KMS-11 (cell line): Measurements from ENCODE around the gene SPDYE2B.
"Not testable (repeated sequence)": the region's sequence is repeated elsewhere in the genome, so short reads cannot be mapped to it uniquely, and the experiment has no call there.

Experiments used
- H2AFZ ChIP-seq: fragments of 200-600 bp; sonication (generic); 2 replicates; pipeline ENCODE4 v1.6.1; 2016; ENCODE audit warnings: antibody characterized with exemption, mixed run types, low read depth
- H3K27ac ChIP-seq: fragments of 200-600 bp; sonication (generic); 2 replicates; pipeline ENCODE4 v1.6.1; 2016; ENCODE audit warnings: mild to moderate bottlenecking, mixed run types
- H3K27me3 ChIP-seq: fragments of 200-600 bp; sonication (generic); 2 replicates; pipeline ENCODE4 v1.6.1; 2017; ENCODE audit warnings: mild to moderate bottlenecking, low read depth, mixed run types, moderate library complexity; ENCODE audit not compliant: insufficient read depth
- H3K36me3 ChIP-seq: fragments of 200-600 bp; sonication (generic); 2 replicates; pipeline ENCODE4 v1.6.1; 2017; ENCODE audit warnings: mild to moderate bottlenecking, mixed run types; ENCODE audit not compliant: insufficient read depth
- H3K4me1 ChIP-seq: fragments of 200-600 bp; sonication (generic); 2 replicates; pipeline ENCODE4 v1.6.1; 2016; ENCODE audit warnings: mild to moderate bottlenecking, low read depth, mixed run types; ENCODE audit not compliant: poor library complexity, severe bottlenecking
- H3K4me2 ChIP-seq: fragments of 200-600 bp; sonication (generic); 2 replicates; pipeline ENCODE4 v1.7.0; 2016; ENCODE audit warnings: mild to moderate bottlenecking, mixed run types
- H3K4me3 ChIP-seq: fragments of 200-600 bp; sonication (generic); IDR thresholded peaks from 2 replicates; pipeline ENCODE4 v1.6.1; 2017; ENCODE audit warnings: low read depth, low read length, mixed read lengths; ENCODE audit not compliant: insufficient read depth
- H3K79me2 ChIP-seq: fragments of 200-600 bp; sonication (generic); 2 replicates; pipeline ENCODE4 v1.6.1; 2016; ENCODE audit warnings: low read depth, mixed run types; ENCODE audit not compliant: insufficient read depth
- H3K9ac ChIP-seq: fragments of 200-600 bp; sonication (generic); 2 replicates; pipeline ENCODE4 v1.6.1; 2016; ENCODE audit warnings: mild to moderate bottlenecking, mixed run types
- H4K20me1 ChIP-seq: fragments of 200-600 bp; sonication (generic); 2 replicates; pipeline ENCODE4 v1.6.1; 2016; ENCODE audit warnings: mild to moderate bottlenecking, mixed run types; ENCODE audit not compliant: insufficient read depth

The SPDYE2B gene

DNA sequence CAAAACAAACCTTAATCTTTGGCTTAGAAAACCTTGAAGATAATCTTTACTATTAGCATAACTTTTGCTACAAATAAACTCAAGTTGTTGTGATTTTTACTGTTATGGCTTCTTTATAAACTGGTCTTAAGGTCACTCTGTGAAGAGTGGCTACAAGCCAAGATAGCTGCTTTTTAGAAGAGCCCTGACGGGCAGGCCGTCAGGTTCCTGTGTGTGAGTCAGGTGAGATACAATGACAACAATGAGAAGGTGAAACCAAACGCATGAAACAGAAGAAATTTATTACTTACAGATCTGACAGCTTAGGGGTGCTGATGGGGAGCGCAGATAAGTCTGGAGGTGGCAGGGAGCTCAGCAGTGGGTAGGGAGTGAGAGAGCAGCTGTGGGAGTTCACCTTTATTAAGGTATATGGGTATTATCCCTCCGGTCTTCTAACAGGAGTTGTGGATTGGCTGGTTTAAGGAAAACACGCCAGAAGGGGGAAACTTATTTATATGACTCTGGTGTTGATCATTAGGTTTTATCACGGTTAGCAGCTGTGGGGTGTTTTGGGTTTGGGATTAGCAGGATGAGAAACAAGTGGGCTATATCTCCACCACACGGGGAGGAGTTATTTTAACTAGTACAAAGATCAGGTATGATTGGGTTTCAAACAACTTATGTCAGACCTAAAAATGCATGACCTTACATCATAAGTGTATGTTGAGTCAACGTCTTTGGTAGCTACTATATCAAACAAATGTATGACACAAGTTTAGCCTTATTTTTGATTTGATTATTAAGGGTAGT, 49.0 kb downstream of the SPDYE2B start:
- not testable (repeated sequence) for H3K9ac ChIP-seq, H2AFZ ChIP-seq, H4K20me1 ChIP-seq, H3K27ac ChIP-seq, H3K79me2 ChIP-seq, H3K4me3 ChIP-seq, H3K27me3 ChIP-seq, H3K36me3 ChIP-seq, H3K4me2 ChIP-seq, H3K4me1 ChIP-seq
